ENCODE results near the gene NINJ2.

DNA sequence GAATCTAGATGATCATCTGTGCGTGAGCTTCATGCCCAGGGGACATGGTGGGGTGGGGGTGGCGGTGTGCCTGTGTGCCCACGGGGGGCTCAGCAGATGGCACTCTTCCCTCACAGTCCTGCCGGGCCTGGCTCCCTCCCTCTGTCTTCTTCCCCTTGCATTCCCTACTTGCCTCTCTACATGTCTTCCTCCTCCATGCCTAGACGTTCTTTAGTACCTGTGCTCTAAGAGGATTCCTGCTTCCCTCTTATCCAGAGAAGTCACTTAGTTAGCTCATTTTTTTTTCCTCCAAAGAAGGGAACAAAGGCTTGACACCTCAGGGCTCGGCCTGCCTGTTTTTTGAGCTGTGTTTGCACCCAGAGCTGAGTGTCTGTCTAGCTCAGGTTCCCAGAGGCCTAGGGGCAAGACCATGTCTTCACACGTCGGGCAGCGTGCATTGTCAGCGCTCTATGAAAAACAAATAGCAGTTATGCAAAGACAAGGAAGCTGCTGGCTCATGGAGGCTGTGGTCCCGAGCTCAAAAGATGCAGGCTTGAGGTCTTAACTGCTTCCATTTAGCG is 48.8 kb downstream of the NINJ2 start:
- TF ChIP-seq, protein P1, sequence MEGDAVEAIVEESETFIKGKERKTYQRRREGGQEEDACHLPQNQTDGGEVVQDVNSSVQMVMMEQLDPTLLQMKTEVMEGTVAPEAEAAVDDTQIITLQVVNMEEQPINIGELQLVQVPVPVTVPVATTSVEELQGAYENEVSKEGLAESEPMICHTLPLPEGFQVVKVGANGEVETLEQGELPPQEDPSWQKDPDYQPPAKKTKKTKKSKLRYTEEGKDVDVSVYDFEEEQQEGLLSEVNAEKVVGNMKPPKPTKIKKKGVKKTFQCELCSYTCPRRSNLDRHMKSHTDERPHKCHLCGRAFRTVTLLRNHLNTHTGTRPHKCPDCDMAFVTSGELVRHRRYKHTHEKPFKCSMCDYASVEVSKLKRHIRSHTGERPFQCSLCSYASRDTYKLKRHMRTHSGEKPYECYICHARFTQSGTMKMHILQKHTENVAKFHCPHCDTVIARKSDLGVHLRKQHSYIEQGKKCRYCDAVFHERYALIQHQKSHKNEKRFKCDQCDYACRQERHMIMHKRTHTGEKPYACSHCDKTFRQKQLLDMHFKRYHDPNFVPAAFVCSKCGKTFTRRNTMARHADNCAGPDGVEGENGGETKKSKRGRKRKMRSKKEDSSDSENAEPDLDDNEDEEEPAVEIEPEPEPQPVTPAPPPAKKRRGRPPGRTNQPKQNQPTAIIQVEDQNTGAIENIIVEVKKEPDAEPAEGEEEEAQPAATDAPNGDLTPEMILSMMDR (conservative IDR thresholded peaks at IDR 0.05; ENCODE audit: low read length): peak; percentile 75
- TF ChIP-seq EZH2phosphoT487 (IDR thresholded peaks at IDR 0.05; ENCODE audit: borderline replicate concordance): no peak
